Activated CD4-positive, alpha-beta T cell treated with anti-CD3 and anti-CD28 coated beads, Interleukin-2, amount 50 U/mL, for 24 hours (primary cell): ENCODE results near the gene IL18R1.

Experiments
- DNase-seq, 2 donors: peaks; one replicate each; pipeline ENCODE4 v3.0.0-alpha.2; 2020; ENCODE audit warnings: low read depth in 1 of 2, low spot score in 1 of 2

The IL18R1 gene

DNA sequence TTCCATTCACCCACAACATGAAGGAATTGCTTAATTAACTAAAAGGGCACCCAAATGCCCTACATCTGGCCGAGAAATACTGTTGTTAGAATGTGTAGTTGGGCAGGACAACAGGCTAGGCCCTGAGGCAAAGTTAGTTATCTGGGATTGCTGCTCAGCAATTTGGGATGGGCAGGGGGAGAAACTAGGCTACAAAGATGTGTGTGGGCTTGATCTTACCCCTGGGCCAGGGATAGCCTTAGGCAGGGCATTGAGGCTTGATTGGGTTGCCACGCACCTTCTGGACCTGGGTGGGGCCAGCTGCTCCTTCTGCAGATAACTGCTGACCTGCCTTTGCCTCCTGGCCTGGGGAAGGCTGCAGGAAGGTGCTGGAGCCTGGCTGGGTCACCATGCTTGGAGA, 76.8 kb downstream of the IL18R1 start:
- no peak for DNase-seq

DNA sequence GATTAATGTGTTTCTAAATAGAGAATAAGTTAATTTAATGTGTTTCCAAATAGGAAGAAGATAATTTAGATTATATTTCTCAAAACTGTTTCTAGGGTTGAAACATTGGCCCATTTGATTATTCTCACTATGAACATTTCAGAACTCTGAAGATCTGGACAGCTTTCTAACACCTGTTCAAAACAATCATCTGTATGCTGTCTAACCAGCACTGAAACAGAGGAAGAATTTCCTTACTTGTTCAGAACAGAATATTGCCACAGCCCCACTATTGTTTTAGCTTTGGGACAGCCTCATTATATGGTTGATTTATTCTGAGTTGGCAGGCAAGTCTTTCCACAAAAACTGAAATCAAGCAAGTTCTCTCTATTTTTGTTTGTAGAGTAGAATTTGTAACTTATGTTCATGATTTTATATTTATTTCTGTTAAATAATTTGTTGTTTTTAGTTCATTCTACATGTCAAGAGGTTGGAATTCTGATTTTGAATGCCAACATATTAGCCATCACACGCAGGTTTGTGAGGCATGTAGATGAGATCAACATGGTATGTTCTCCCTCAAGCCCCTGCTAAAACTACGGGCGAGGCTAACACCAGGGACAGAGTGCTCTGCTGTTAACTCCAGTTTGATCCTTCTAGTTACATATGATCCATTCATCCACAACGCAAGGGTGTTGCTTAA, 78.5 kb downstream of the IL18R1 start:
- no peak for DNase-seq

DNA sequence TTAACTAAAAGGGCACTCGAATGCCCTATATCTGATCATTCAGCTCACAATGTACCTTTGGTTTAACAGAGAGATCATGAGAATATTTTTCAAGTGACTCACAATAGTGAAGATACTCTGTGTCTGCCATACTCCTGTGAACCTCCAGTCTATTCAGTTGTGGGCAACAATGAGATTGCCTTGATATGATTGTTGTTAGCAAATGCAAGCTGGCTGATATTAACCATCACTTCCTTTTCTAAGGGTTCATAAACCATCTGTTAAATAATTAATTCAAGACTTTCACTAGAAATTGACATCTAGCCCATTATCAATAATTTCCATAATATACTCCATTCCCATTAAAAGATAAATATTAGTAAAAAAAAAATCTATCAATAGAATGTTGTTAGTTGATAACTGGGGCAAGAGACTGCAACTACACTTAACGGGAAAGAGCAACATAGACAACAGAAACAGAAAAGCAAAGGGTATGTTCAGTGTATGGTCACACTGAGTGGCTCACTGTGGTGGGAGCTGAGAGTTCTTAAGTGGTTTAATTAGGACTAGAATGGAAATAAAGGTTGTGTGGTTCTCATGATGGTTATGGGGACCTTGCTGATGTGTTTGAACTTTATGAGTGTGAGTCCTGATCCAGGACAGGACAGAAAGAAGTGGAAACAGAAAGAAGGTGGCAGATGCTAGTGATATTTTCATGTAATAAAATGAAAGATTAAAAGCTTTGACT, 79.2 kb downstream of the IL18R1 start:
- no peak for DNase-seq

- DNase-seq = no peak
These were observed 80.1 kb downstream of the IL18R1 start for GRCh38 chr2:102435741-102436140.

- peak in 1 of 2 donors; percentile 17 for DNase-seq
These were observed 80.7 kb downstream of the IL18R1 start for GRCh38 chr2:102436323-102436722.

DNA sequence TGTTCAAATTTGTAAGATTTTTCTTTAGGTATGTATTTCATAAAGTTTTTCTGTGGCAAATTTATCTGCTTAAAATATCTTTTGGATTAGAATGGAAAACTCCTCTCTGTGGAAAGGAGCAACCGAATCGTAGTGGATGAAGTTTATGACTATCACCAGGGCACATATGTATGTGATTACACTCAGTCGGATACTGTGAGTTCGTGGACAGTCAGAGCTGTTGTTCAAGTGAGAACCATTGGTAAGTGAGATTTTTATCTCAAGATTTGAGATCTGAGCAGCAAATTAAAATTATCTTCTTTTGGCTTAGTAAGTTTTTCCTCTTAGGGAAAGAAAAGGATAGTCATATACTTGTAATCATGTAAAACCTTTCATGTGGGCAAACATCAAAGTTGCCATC, 81.5 kb downstream of the IL18R1 start:
- no peak for DNase-seq

- no peak for DNase-seq
These were observed 82.5 kb downstream of the IL18R1 start for GRCh38 chr2:102438111-102438510.

DNA sequence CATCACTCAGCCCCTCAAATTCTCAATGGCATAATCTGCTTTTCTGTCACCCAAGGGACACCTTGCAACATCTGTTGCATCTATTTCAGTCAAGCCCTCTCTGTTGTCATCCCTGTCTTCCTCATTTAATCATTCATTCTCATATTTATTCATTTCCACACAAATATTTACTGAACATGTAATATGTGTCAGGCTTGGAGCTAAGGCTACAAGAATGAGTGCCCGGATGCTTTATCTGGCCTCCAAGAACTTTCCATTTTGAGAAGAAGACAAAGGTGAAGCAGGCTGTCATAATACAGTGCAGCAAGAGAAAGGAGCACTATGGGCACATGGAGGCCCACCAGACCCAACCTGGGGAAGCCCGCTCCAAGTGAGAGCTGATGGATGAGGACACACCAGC, 83.0 kb downstream of the IL18R1 start:
- DNase-seq = no peak

DNA sequence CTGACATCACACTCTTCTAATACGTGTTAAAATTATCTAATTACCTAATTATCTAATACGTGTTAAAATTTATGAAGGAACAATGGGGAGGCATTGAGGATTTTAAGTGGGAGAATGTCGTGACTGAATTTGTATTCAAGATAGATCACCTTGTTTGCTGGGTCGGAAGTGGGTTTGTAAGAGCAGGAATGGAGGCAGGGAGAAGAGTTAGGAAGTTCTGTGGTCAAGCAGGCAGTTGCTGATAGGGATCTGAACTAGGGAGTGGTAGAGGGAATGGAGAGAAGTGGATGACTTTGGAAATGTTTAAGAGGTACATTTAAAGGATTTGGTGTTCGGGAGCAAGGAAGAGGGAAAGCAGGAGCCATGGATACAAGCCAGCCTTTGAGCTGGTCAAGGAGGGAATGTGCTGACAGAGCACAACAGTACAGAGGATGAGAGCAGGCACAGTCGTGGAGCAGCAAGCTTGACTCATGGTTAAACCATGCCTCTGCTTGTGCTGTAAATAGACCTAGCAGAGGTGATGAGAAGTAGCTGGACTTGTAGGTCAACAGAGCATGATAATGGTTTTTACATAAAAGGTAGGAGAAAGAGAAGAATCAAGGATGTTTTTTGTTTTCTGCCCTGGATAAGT, 83.6 kb downstream of the IL18R1 start:
- no peak for DNase-seq

GRCh38 chr2:102442967-102443828, 87.6 kb downstream of the IL18R1 start:
- DNase-seq = peak in 1 of 2 donors; percentile 51

DNA sequence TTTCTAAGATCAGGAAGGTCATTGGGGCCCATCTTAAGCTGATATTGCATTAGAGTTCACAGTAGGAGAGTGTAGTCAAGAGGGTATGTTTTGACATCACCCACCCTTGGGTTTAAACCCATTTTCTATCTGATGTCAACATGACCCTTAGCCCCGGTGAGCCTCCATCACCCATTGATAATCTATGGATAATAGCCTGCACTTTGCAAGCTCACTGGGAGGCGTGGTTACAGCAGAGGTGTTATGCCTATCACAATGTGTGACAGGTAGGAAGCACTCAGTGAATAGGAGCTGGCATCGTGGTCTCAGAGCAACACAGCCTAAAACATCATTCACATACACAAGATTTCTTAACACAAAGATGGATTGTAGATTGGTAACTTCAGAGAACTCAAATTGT, 88.6 kb downstream of the IL18R1 start:
- no peak for DNase-seq

DNA sequence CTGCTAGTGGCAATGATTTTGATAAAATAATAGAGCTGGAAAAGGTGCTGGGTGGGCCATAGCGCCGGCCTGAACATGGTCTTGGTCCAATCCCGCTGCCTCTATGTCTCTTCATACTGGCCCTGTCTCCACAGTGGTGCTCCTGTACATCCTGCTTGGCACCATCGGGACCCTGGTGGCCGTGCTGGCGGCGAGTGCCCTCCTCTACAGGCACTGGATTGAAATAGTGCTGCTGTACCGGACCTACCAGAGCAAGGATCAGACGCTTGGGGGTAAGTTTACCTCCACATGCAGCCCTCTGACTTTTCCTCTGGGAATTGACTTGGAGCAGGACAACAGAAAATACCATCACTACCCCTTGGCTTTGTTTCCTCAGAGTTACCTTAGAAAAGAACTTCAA, 91.3 kb downstream of the IL18R1 start:
- DNase-seq = no peak
